Trophoblast cell (in vitro differentiated cells and primary cell): ENCODE measurements around the gene SYP.
A peak's percentile ranks its signal among the peaks of the same experiment; 100 is the strongest.

Experiments used
- DNase-seq, 2 donors: peaks; one replicate each; pipeline ENCODE4 v3.0.0-alpha.2; 2016
- H2AFZ ChIP-seq: 2 replicates; pipeline ENCODE4 v1.6.1; 2013; ENCODE audit warnings: low read length, moderate library complexity, mild to moderate bottlenecking; ENCODE audit not compliant: insufficient read depth, poor library complexity
- H2AK5ac ChIP-seq: 2 replicates; pipeline ENCODE4 v1.6.1; 2013; ENCODE audit warnings: mild to moderate bottlenecking, low read length
- H2BK120ac ChIP-seq: 2 replicates; pipeline ENCODE4 v1.6.1; 2013; ENCODE audit warnings: low read length, mild to moderate bottlenecking, moderate library complexity; ENCODE audit not compliant: insufficient read depth, poor library complexity
- H2BK12ac ChIP-seq: 2 replicates; pipeline ENCODE4 v1.6.1; 2013; ENCODE audit warnings: mild to moderate bottlenecking, low read length, moderate library complexity
- H2BK5ac ChIP-seq: 2 replicates; pipeline ENCODE4 v1.6.1; 2013; ENCODE audit warnings: low read length, low read depth, moderate library complexity, mild to moderate bottlenecking; ENCODE audit not compliant: poor library complexity
- H3K14ac ChIP-seq: 2 replicates; pipeline ENCODE4 v1.6.1; 2013; ENCODE audit warnings: mild to moderate bottlenecking, low read length
- H3K18ac ChIP-seq: 2 replicates; pipeline ENCODE4 v1.6.1; 2013; ENCODE audit warnings: mild to moderate bottlenecking, low read length
- H3K23ac ChIP-seq: 2 replicates; pipeline ENCODE4 v1.6.1; 2013; ENCODE audit warnings: low read length
- H3K27ac ChIP-seq: 2 replicates; pipeline ENCODE4 v1.5.1; 2013; ENCODE audit warnings: low read depth, mild to moderate bottlenecking, inconsistent platforms, low read length, moderate library complexity
- H3K27me3 ChIP-seq: 2 replicates; pipeline ENCODE4 v1.6.1; 2013; ENCODE audit warnings: inconsistent platforms, mild to moderate bottlenecking, low read length, moderate library complexity; ENCODE audit not compliant: insufficient read depth
- H3K36me3 ChIP-seq, 2 experiments: 1 replicate in 1 of 2; 2 replicates in 1 of 2; pipeline ENCODE4 v1.6.1; 2013; ENCODE audit warnings: low read length in 2 of 2, mild to moderate bottlenecking in 2 of 2, moderate library complexity in 1 of 2; ENCODE audit not compliant: insufficient read depth in 2 of 2, control insufficient read depth in 1 of 2
- H3K4ac ChIP-seq: 2 replicates; pipeline ENCODE4 v1.6.1; 2013; ENCODE audit warnings: low read depth, mild to moderate bottlenecking, low read length, moderate library complexity
- H3K4me1 ChIP-seq, 2 experiments: 1 replicate in 1 of 2; 2 replicates in 1 of 2; pipeline ENCODE4 v1.6.1; 2013; ENCODE audit warnings: low read length in 2 of 2, mild to moderate bottlenecking in 2 of 2, moderate library complexity in 1 of 2; ENCODE audit not compliant: insufficient read depth in 2 of 2, control insufficient read depth in 1 of 2
- H3K4me2 ChIP-seq: 2 replicates; pipeline ENCODE4 v1.6.1; 2013; ENCODE audit warnings: inconsistent platforms, mild to moderate bottlenecking, low read length, moderate library complexity
- H3K4me3 ChIP-seq: 2 replicates; pipeline ENCODE4 v1.5.1; 2013; ENCODE audit warnings: mild to moderate bottlenecking, low read depth, low read length, inconsistent platforms
- H3K79me1 ChIP-seq: one replicate; pipeline ENCODE4 v1.6.1; 2013; ENCODE audit warnings: low read length
- H3K79me2 ChIP-seq: 2 replicates; pipeline ENCODE4 v1.6.1; 2013; ENCODE audit warnings: low read length, mild to moderate bottlenecking; ENCODE audit not compliant: control insufficient read depth, insufficient read depth, poor library complexity
- H3K9ac ChIP-seq: 2 replicates; pipeline ENCODE4 v1.6.1; 2013; ENCODE audit warnings: mild to moderate bottlenecking, low read length
- H3K9me3 ChIP-seq: 2 replicates; pipeline ENCODE4 v1.6.1; 2013; ENCODE audit warnings: low read depth, mild to moderate bottlenecking, control low read depth, inconsistent platforms, low read length; ENCODE audit not compliant: insufficient read depth
- H4K12ac ChIP-seq: 2 replicates; pipeline ENCODE4 v1.6.1; 2013; ENCODE audit warnings: low read depth, mild to moderate bottlenecking, low read length, moderate library complexity
- H4K8ac ChIP-seq: 2 replicates; pipeline ENCODE4 v1.6.1; 2013; ENCODE audit warnings: low read depth, mild to moderate bottlenecking, low read length, moderate library complexity
- H4K91ac ChIP-seq: one replicate; pipeline ENCODE4 v1.6.1; 2013; ENCODE audit warnings: low read depth, mild to moderate bottlenecking, low read length, moderate library complexity
- WGBS: extraction: QIAGEN DNeasy Blood & Tissue Kit; methylation state at CpG from one replicate; pipeline ENCODE4 v1.1.7; 2013; ENCODE audit warnings: missing lambda C conversion rate; ENCODE audit not compliant: insufficient read length, insufficient coverage; ENCODE audit errors: extremely low coverage; 5-methylcytosine and 5-hydroxymethylcytosine counted together

SYP gene

DNA sequence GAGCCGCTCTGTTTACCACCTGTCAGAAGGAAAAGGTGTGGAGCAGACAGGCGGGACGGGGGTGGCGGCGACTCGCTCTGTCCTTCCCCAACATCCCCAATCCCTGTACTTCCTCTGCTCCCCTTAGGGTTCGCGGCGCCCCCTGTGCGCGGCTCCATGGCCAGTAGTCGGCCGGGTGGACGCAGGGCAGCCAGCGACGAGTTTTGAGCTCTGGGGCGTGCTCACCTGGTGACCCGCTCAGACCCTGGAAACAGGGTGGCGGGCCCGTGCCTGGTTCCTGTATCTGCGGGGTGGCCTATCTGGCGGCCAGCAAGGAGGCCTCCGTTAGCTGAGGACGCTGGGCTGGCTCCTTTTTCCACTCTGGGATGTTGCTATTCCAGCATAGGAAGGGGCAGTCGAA lies 42.8 kb downstream of the SYP start:
- H3K4me2 ChIP-seq = peak overlapping the region; percentile 23
- H3K14ac ChIP-seq = no peak overlapping the region
- H3K23ac ChIP-seq = no peak overlapping the region
- peak overlapping the region; percentile 51 for H4K12ac ChIP-seq
- no peaks in the 10 kb centered on the region for H3K4me1 ChIP-seq
- H2BK5ac ChIP-seq = no peak overlapping the region
- no peak for DNase-seq
- no peaks in the 10 kb centered on the region for H3K9me3 ChIP-seq
- no peaks in the 10 kb centered on the region for H3K36me3 ChIP-seq
- no peak overlapping the region for H4K91ac ChIP-seq
- peaks cover 6% of the 10 kb centered on the region for H3K79me1 ChIP-seq
- H3K79me2 ChIP-seq = peaks cover 2% of the 10 kb centered on the region
- H2AK5ac ChIP-seq = no peak overlapping the region
- no peak overlapping the region for H2BK12ac ChIP-seq
- no CpG with 5 or more reads among the region's 25 CpGs for WGBS
- no peak overlapping the region for H2BK120ac ChIP-seq
- H3K18ac ChIP-seq = no peak overlapping the region
- H3K4ac ChIP-seq = no peak overlapping the region
- no peak overlapping the region for H3K4me3 ChIP-seq
- no peak overlapping the region for H2AFZ ChIP-seq
- no peak overlapping the region for H3K9ac ChIP-seq
- H3K27me3 ChIP-seq = no peaks in the 10 kb centered on the region
- no peak overlapping the region for H3K27ac ChIP-seq
- H4K8ac ChIP-seq = peak overlapping the region; percentile 16

DNA sequence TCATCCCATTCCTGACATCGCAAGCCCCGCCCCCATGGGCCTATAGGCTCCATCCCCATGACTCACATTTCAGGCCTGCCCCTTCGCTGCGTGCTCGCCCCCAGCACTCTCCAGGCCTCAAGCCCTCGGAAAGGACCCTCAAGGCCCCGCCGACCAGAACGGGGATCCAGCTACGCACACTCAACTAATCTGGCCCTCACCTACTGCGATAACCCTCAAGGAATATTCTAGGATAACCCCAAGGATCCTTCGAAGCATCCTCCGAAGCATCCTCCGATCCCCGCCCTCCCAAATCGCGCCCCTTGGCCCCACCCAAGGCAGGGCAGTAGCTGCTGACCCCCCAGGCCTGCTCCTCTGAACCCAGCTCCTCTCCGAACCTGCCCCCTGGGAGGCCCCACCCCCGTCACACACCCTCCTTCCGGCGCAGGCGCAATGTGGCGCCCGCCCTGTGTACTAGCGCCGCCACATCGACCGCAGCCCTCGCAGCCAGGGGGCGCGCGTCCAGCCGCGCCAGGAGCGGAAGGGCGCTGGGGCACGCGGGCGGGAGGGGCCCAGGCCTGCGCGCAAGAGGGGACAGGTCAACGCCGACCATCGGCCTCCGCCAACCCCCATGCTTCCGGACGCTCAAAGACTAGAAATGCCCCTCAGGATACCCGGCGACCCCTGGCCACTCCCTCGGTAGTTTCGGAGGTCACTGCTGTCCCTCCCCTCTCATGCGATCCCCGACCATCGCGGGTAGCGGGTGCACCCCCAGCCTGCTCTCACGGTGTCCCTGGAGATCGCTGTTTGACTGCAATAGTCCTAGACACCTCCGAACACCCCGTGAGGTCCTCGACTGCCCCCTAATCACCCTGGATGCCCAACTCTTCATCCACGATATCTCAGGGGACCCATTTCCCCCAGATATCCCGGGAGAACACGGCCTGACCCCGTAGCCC lies 43.8 kb downstream of the SYP start:
- Histone ChIP-seq H3K4me3 (peak overlapping the region; percentile 59), H3K4me2 (peak overlapping the region; percentile 76), H3K23ac (no peak overlapping the region), H2BK120ac (peak overlapping the region; percentile 63), H3K4me1 (no peaks in the 10 kb centered on the region), H3K14ac (peak overlapping the region; percentile 95), H2AFZ (peak overlapping the region; percentile 63), H3K18ac (peak overlapping the region; percentile 90), H2BK5ac (no peak overlapping the region), H3K9me3 (no peaks in the 10 kb centered on the region), H3K27me3 (no peaks in the 10 kb centered on the region), H3K9ac (peak overlapping the region; percentile 83), H3K79me2 (peaks cover 2% of the 10 kb centered on the region), H4K8ac (peak overlapping the region; percentile 86), H2AK5ac (no peak overlapping the region), H3K79me1 (peaks cover 6% of the 10 kb centered on the region), H3K4ac (peak overlapping the region; percentile 75), H4K12ac (peak overlapping the region; percentile 93), H4K91ac (peak overlapping the region; percentile 92), H3K27ac (peak overlapping the region; percentile 78), H2BK12ac (no peak overlapping the region), H3K36me3 (no peaks in the 10 kb centered on the region)
- DNase-seq = peak; percentile 64 to 84
- WGBS = no CpG with 5 or more reads among the region's 65 CpGs

DNA sequence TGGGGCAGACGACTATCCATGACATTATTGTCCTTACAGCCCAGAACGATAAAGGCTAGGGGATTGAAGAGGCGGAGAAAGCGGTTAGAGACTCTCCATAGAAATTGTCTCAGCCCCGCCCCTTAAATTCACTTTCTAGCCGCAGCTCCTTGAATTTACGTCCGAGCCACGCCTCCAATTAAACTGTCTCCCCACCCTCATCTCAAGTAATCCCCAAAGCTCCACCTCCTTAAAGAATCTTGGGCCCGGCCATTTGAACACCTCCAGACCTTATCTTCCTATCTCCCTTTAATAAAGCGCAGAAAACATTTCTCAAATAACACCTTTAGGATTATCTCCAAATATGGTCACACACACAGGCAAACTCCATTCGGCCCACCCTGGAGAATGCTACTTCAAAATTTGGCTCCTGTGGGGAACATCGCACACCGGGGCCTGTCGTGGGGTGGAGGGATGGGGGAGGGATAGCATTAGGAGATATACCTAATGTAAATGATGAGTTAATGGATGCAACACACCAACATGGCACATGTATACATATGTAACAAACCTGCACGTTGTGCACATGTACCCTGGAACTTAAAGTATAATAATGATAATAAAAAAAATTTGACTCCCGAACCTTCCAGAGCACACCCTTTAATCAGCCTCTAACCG lies 44.6 kb downstream of the SYP start:
- H3K36me3 ChIP-seq = no peaks in the 10 kb centered on the region
- H2BK5ac ChIP-seq = no peak overlapping the region
- H3K4ac ChIP-seq = no peak overlapping the region
- H4K8ac ChIP-seq = peak overlapping the region; percentile 16
- no CpG with 5 or more reads among the region's 18 CpGs for WGBS
- H3K79me1 ChIP-seq = peaks cover 6% of the 10 kb centered on the region
- no peak overlapping the region for H2BK120ac ChIP-seq
- peak overlapping the region; percentile 17 for H2AFZ ChIP-seq
- H3K27me3 ChIP-seq = no peaks in the 10 kb centered on the region
- peak overlapping the region; percentile 9 for H2BK12ac ChIP-seq
- H3K27ac ChIP-seq = no peak overlapping the region
- H3K9me3 ChIP-seq = no peaks in the 10 kb centered on the region
- H3K4me1 ChIP-seq = no peaks in the 10 kb centered on the region
- no peak overlapping the region for H3K18ac ChIP-seq
- H2AK5ac ChIP-seq = no peak overlapping the region
- H3K9ac ChIP-seq = no peak overlapping the region
- H4K91ac ChIP-seq = peak overlapping the region; percentile 62
- peak overlapping the region; percentile 66 for H3K4me2 ChIP-seq
- H3K79me2 ChIP-seq = peaks cover 2% of the 10 kb centered on the region
- peak overlapping the region; percentile 80 for H4K12ac ChIP-seq
- peak in 1 of 2 donors; percentile 12 for DNase-seq
- no peak overlapping the region for H3K23ac ChIP-seq
- peak overlapping the region; percentile 50 for H3K4me3 ChIP-seq
- no peak overlapping the region for H3K14ac ChIP-seq

DNA sequence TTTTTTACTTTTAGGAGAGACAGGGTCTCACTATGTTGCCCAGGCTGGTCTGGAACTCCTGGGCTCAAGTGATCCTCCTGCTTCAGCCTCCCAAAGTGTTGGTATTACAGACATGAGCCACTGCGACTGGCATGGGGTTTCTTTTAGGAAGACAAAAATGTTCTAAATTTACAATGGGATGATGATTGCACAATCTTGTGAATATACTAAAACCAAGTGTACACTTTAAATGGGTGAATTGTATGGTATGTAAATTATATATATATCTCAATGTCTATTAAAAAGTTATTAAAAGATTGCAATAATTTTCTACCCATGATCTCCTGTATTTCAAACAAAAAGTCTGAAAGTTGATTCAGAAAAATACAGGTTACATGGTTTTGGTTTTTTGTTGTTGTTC lies 46.5 kb downstream of the SYP start:
- no peak overlapping the region for H3K9ac ChIP-seq
- no peaks in the 10 kb centered on the region for H3K9me3 ChIP-seq
- no peak overlapping the region for H2BK120ac ChIP-seq
- H3K27ac ChIP-seq = no peak overlapping the region
- no peak overlapping the region for H2AFZ ChIP-seq
- no peak for DNase-seq
- H3K27me3 ChIP-seq = no peaks in the 10 kb centered on the region
- WGBS = no CpG with 5 or more reads among the region's 1 CpG
- H3K18ac ChIP-seq = no peak overlapping the region
- H3K4me2 ChIP-seq = no peak overlapping the region
- H3K79me2 ChIP-seq = peaks cover 2% of the 10 kb centered on the region
- no peaks in the 10 kb centered on the region for H3K36me3 ChIP-seq
- no peak overlapping the region for H3K4ac ChIP-seq
- H4K8ac ChIP-seq = no peak overlapping the region
- H4K91ac ChIP-seq = no peak overlapping the region
- no peak overlapping the region for H2AK5ac ChIP-seq
- no peak overlapping the region for H2BK12ac ChIP-seq
- no peak overlapping the region for H3K14ac ChIP-seq
- H2BK5ac ChIP-seq = no peak overlapping the region
- no peak overlapping the region for H3K4me3 ChIP-seq
- H3K23ac ChIP-seq = no peak overlapping the region
- no peaks in the 10 kb centered on the region for H3K4me1 ChIP-seq
- peaks cover 6% of the 10 kb centered on the region for H3K79me1 ChIP-seq
- H4K12ac ChIP-seq = no peak overlapping the region
